DMS114 treated with DMSO at 0.1 percent for 48 hours (cell line): ENCODE data around the gene TMEM144.

Experiments used
- DNase-seq: peaks from one replicate; lab custom pipeline; 2025; ENCODE audit not compliant: unreplicated experiment; lab: John Stamatoyannopoulos, UW

The TMEM144 gene

GRCh38 chr4:158209825-158210807, at the start of gene TMEM144:
TMEM144 (plus strand) TSS chr4:158210486; CDS start chr4:158212668, 2,182 bp downstream.
- peak; percentile 55 for DNase-seq

GRCh38 chr4:158161551-158162354, 48.5 kb upstream of the TMEM144 start:
- DNase-seq: no peak

- no peak for DNase-seq
These were observed 47.7 kb upstream of the TMEM144 start for GRCh38 chr4:158162631-158163030.

GRCh38 chr4:158163941-158164767, 46.1 kb upstream of the TMEM144 start:
- DNase-seq: no peak

- no peak for DNase-seq
These were observed 45.5 kb upstream of the TMEM144 start for GRCh38 chr4:158164768-158165213.

GRCh38 chr4:158166701-158167100, 43.6 kb upstream of the TMEM144 start:
- no peak for DNase-seq

GRCh38 chr4:158168606-158169005, 41.7 kb upstream of the TMEM144 start:
- DNase-seq: no peak

- DNase-seq: no peak
These were observed 40.8 kb upstream of the TMEM144 start for GRCh38 chr4:158169506-158169905.

- DNase-seq: no peak
These were observed 40.2 kb upstream of the TMEM144 start for GRCh38 chr4:158169931-158170690.

GRCh38 chr4:158170691-158171561, 39.4 kb upstream of the TMEM144 start:
- no peak for DNase-seq

- DNase-seq: peak; percentile 59
These were observed 37.7 kb upstream of the TMEM144 start, which contains the start of gene GASK1B for GRCh38 chr4:158172261-158173258. GASK1B (minus strand) TSS chr4:158173025; CDS start chr4:158171375, 1,650 bp downstream.

GRCh38 chr4:158176108-158176507, 34.2 kb upstream of the TMEM144 start:
- no peak for DNase-seq

GRCh38 chr4:158176776-158177175, 33.5 kb upstream of the TMEM144 start:
- no peak for DNase-seq

GRCh38 chr4:158179465-158179864, 30.8 kb upstream of the TMEM144 start:
- no peak for DNase-seq

GRCh38 chr4:158181906-158182305, 28.4 kb upstream of the TMEM144 start:
- DNase-seq: no peak

GRCh38 chr4:158182736-158183135, 27.6 kb upstream of the TMEM144 start:
- DNase-seq: peak; percentile 70

GRCh38 chr4:158186815-158187214, 23.5 kb upstream of the TMEM144 start:
- no peak for DNase-seq

- no peak for DNase-seq
These were observed 20.9 kb upstream of the TMEM144 start for GRCh38 chr4:158189422-158189821.
